HFF-Myc (cell line): ENCODE data around the gene CEP85.
A peak's percentile ranks its signal among the peaks of the same experiment; 100 is the strongest.
"Not testable (repeated sequence)": the region's sequence is repeated elsewhere in the genome, so short reads cannot be mapped to it uniquely, and the experiment has no call there.

Experiments used
- DNase-seq: peaks from one replicate; pipeline ENCODE4 v3.0.0-alpha.2; 2011; ENCODE audit warnings: low read depth; ENCODE audit errors: extremely low read depth
- H3K4me3 ChIP-seq: replicated peaks from 2 replicates; pipeline ENCODE4 v1.5.1; 2011; ENCODE audit warnings: low read depth, mild to moderate bottlenecking, control low read depth, low read length
- CTCF ChIP-seq: IDR thresholded peaks from 2 replicates; pipeline ENCODE4 v1.5.1; 2012; ENCODE audit warnings: mild to moderate bottlenecking, low read depth, low read length, control low read depth; ENCODE audit errors: missing control alignments

The CEP85 gene

GRCh38 chr1:26220199-26220912 lies 13.6 kb upstream of the CEP85 start:
- DNase-seq = no peak
- TF ChIP-seq CTCF = no peak
- no peak overlapping the region for H3K4me3 ChIP-seq

- TF ChIP-seq CTCF = no peak
- DNase-seq = no peak
- H3K4me3 ChIP-seq = no peak overlapping the region
Observed at GRCh38 chr1:26221094-26221493, 12.9 kb upstream of the CEP85 start.

- TF ChIP-seq CTCF = no peak
- no peak overlapping the region for H3K4me3 ChIP-seq
- DNase-seq = no peak
Observed at GRCh38 chr1:26224606-26225005, 9.4 kb upstream of the CEP85 start.

- DNase-seq = no peak
- H3K4me3 ChIP-seq = peak overlapping the region; percentile 30
Observed at GRCh38 chr1:26225033-26225831, 8.8 kb upstream of the CEP85 start.

GRCh38 chr1:26230682-26231081 lies 3.3 kb upstream of the CEP85 start:
- DNase-seq, H3K4me3 ChIP-seq: not testable (repeated sequence)

More at GRCh38 chr1:26225033-26225831, 8.8 kb upstream of the CEP85 start:
- no peak for TF ChIP-seq CTCF

- DNase-seq = no peak
- no peak for TF ChIP-seq CTCF
- H3K4me3 ChIP-seq = peak overlapping the region; percentile 95
Observed at GRCh38 chr1:26234644-26235370, 807 bp downstream of the CEP85 start.
